GM12864 (cell line): Measurements from ENCODE around the gene SIGLEC12.
A peak's percentile ranks its signal among the peaks of the same experiment; 100 is the strongest.
"Not testable (repeated sequence)": the region's sequence is repeated elsewhere in the genome, so short reads cannot be mapped to it uniquely, and the experiment has no call there.

Experiments
- DNase-seq: peaks from one replicate; pipeline ENCODE4 v3.0.0-alpha.2; 2011; ENCODE audit warnings: low read depth
- H3K4me3 ChIP-seq: 2 replicates; pipeline ENCODE4 v1.5.1; 2011; ENCODE audit warnings: mild to moderate bottlenecking, low read depth, low read length, control low read depth
- TF ChIP-seq, protein P1 (sequence below): IDR thresholded peaks from 2 replicates; pipeline ENCODE4 v1.5.1; 2011; ENCODE audit warnings: low read depth, mild to moderate bottlenecking, moderate library complexity, low read length, control low read depth, inconsistent platforms; ENCODE audit errors: missing control alignments

Gene SIGLEC12

DNA sequence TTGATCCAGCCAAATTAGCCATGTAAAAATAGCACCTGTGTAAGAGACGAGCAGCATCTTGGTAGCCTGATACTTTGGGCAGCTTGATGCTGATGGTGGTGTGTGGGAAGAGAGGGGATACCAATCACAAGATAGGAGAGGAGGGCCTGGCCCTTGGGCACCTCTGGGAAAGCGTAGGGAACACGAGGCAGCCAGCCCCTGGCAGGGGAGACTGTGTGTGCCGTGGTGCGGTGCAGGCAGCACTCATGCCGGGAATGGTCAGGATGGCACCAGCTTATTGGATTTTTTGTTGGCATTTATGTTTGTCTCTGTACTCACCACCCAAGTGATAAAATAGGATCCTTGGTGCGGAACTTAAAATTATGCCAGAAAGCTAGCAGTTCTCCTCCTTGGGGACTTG is 53.6 kb downstream of the SIGLEC12 start:
- TF ChIP-seq, protein P1, sequence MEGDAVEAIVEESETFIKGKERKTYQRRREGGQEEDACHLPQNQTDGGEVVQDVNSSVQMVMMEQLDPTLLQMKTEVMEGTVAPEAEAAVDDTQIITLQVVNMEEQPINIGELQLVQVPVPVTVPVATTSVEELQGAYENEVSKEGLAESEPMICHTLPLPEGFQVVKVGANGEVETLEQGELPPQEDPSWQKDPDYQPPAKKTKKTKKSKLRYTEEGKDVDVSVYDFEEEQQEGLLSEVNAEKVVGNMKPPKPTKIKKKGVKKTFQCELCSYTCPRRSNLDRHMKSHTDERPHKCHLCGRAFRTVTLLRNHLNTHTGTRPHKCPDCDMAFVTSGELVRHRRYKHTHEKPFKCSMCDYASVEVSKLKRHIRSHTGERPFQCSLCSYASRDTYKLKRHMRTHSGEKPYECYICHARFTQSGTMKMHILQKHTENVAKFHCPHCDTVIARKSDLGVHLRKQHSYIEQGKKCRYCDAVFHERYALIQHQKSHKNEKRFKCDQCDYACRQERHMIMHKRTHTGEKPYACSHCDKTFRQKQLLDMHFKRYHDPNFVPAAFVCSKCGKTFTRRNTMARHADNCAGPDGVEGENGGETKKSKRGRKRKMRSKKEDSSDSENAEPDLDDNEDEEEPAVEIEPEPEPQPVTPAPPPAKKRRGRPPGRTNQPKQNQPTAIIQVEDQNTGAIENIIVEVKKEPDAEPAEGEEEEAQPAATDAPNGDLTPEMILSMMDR, result no peak
- H3K4me3 ChIP-seq, result no peak overlapping the region
- DNase-seq, result no peak

DNA sequence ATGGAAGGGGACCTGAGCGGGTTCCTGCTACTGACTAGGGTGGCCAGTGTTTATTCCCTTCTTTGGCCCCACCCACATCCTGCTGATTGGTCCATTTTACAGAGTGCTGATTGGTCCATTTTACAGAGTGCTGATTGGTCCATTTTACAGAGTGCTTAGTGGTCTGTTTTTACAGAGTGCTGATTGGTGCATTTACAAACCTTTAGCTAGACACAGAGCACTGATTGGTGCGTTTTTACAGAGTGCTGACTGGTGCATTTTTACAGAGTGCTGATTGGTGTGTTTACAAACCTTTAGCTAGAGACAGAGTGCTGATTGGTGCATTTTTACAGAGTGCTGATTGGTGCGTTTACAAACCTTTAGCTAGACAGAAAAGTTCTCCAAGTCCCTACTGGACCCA is 54.1 kb downstream of the SIGLEC12 start:
- not testable (repeated sequence) for H3K4me3 ChIP-seq

DNA sequence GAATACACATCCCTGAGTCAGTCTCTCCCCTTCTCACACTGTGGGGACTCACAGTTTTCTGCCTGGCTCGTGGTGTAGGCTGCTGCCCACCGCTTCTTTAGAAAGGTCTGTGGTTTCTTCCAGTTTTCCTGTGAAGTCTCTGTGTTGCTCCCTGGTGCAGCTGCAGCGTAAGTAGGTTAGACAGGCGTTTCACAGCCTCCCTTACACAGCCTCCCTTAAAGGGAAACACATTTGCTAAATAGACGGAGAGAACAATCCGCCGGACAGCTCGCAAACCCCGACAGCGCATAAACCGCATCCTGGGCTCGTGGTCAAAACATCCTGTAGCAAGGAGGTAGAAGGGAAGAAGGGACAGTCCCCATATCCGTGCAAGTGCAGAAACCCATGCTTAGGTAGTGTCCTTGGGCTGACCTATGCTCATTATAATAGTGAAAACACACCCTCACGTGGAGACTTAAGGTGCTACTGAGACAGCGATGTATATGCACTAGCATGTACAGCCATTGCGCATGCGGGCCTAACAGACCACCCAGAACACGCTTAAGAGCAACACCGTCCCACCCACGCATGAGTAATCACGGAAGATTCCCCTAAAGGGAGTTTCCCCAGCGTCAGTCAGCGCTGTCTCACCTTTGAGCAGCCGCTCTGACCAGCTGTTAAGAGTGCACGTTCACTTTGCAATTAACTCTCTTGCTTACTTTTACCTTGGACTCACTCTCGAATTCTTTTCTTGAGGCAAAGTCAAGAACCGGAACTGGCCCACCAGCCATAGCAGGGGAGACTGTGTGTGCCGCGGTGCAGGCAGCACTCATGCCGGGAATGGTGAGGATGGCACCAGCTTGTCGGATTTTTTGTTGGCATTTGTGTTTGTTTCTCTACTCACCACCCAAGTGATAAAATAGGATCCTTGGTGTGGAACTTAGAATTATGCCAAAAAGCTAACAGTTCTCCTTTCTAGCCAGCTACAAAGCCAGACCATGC is 59.9 kb downstream of the SIGLEC12 start:
- peak; percentile 91 for DNase-seq
- TF ChIP-seq, protein P1, result peak; percentile 9
- H3K4me3 ChIP-seq, result peak overlapping the region; percentile 22

More for the DNA sequence above, 54.1 kb downstream of the SIGLEC12 start:
- not testable (repeated sequence) for DNase-seq
